HL-60 (cell line): ENCODE data around the gene RBMS3.

Source experiments
- DNase-seq, 2 experiments: peaks; one replicate each; pipeline ENCODE4 v3.0.0-alpha.2; 2010 to 2020; ENCODE audit warnings: low read depth in 1 of 2, low spot score in 1 of 2
- H3K27ac ChIP-seq: fragments of 250-450 bp; sonication (Bioruptor Pico); replicated peaks from 2 replicates; pipeline ENCODE4 v1.5.1; 2020; ENCODE audit warnings: mild to moderate bottlenecking, moderate library complexity
- H3K27me3 ChIP-seq: fragments of 250-450 bp; sonication (Bioruptor Pico); 2 replicates; pipeline ENCODE4 v1.5.1; 2021; ENCODE audit warnings: mild to moderate bottlenecking, moderate library complexity; ENCODE audit not compliant: insufficient read depth, poor library complexity, severe bottlenecking
- H3K4me3 ChIP-seq: replicated peaks from 2 replicates; pipeline ENCODE4 v1.5.1; 2011; ENCODE audit warnings: mild to moderate bottlenecking, control low read depth, low read length; ENCODE audit not compliant: insufficient read depth
- GABPA ChIP-seq: IDR thresholded peaks from 2 replicates; pipeline ENCODE4 v1.6.1; 2012; ENCODE audit warnings: low read depth
- POLR2AphosphoS5 ChIP-seq: IDR thresholded peaks from 2 replicates; pipeline ENCODE4 v1.6.1; 2012; ENCODE audit warnings: low read depth
- REST ChIP-seq: IDR thresholded peaks from 2 replicates; pipeline ENCODE4 v1.6.1; 2012; ENCODE audit warnings: low read depth; ENCODE audit not compliant: insufficient replicate concordance
- SPI1 ChIP-seq: IDR thresholded peaks from 2 replicates; pipeline ENCODE4 v1.6.1; 2012; ENCODE audit warnings: low read depth, mild to moderate bottlenecking, borderline replicate concordance
- TF ChIP-seq, protein P1 (sequence below): IDR thresholded peaks from one replicate; pipeline ENCODE4 v1.5.1; 2011; ENCODE audit warnings: low read length, control low read depth, inconsistent platforms; ENCODE audit not compliant: insufficient read depth

Gene RBMS3

DNA sequence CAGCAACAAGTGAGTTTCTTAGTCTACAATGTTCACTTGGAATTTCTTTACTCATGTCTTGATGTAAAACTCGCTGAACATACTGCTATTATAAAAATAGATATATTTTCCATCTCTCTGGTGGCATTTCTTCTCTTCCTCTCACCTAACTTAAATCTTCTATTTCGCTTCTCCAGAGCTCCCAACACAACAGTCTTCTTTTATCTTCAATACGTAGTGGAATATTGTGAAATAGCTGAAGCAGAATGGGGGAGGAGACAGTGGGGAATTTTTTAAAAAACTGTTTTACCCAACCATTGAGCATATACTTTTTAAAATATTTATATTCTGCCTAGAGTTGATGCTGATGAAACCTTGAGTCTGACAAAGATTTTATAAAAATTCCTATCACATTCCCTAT lies 548.5 kb downstream of the RBMS3 start:
- DNase-seq, result no peak
- TF ChIP-seq, protein P1, sequence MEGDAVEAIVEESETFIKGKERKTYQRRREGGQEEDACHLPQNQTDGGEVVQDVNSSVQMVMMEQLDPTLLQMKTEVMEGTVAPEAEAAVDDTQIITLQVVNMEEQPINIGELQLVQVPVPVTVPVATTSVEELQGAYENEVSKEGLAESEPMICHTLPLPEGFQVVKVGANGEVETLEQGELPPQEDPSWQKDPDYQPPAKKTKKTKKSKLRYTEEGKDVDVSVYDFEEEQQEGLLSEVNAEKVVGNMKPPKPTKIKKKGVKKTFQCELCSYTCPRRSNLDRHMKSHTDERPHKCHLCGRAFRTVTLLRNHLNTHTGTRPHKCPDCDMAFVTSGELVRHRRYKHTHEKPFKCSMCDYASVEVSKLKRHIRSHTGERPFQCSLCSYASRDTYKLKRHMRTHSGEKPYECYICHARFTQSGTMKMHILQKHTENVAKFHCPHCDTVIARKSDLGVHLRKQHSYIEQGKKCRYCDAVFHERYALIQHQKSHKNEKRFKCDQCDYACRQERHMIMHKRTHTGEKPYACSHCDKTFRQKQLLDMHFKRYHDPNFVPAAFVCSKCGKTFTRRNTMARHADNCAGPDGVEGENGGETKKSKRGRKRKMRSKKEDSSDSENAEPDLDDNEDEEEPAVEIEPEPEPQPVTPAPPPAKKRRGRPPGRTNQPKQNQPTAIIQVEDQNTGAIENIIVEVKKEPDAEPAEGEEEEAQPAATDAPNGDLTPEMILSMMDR, result no peak
- TF ChIP-seq SPI1, result no peak
- H3K4me3 ChIP-seq, result no peak overlapping the region
- H3K27me3 ChIP-seq, result no peaks in the 10 kb centered on the region
- H3K27ac ChIP-seq, result no peak overlapping the region

- Histone ChIP-seq H3K27ac (no peak overlapping the region), H3K4me3 (no peak overlapping the region), H3K27me3 (no peaks in the 10 kb centered on the region)
- TF ChIP-seq, protein P1, result no peak
- TF ChIP-seq GABPA, result no peak
- TF ChIP-seq SPI1, result no peak
- no peak for TF ChIP-seq REST
- no peak for TF ChIP-seq POLR2AphosphoS5
- no peak for DNase-seq
These were observed 569.8 kb downstream of the RBMS3 start for GRCh38 chr3:29850641-29851040.

GRCh38 chr3:29852767-29853166 lies 571.9 kb downstream of the RBMS3 start:
- TF ChIP-seq GABPA, result no peak
- TF ChIP-seq SPI1, result no peak
- TF ChIP-seq, protein P1, result no peak
- no peak for TF ChIP-seq REST
- TF ChIP-seq POLR2AphosphoS5, result no peak
- Histone ChIP-seq H3K27ac (no peak overlapping the region), H3K27me3 (no peaks in the 10 kb centered on the region), H3K4me3 (no peak overlapping the region)
- DNase-seq, result no peak

DNA sequence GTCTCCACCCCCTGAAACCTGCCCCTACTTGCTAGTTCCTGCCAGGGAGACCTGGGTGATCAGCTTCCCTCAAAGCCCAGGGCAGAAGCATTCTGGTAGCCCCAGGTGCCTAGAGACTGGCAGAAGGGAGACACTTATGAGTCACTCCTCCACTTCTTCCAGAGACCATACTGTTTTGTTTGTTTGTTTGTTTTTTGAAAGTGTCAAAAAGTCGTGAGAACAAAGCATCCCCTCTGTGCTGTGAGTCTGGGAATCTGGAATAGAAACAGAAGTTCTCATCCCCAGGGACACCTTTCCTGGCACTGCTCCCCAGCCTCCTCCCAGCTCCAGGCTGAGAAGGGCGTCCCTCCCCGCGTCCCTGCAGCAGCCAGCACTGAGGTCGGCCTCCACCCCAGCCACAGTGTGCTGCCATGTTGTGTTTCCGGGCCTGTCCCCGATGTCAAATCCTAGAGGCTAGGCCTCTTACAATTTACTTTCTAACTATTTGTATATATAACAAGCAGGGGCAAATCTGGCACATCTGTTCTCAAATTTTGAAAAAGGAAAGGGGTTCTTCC lies 573.0 kb downstream of the RBMS3 start:
- no peak for DNase-seq
- Histone ChIP-seq H3K4me3 (no peak overlapping the region), H3K27ac (no peak overlapping the region), H3K27me3 (no peaks in the 10 kb centered on the region)
- TF ChIP-seq REST (no peak), GABPA (no peak), SPI1 (no peak), POLR2AphosphoS5 (no peak)
- TF ChIP-seq, protein P1, result no peak
